ENCODE measurements around the gene PRRT4. TPM values are rescaled to one million over a fixed set of nuclear protein-coding genes. Genes with fewer than 3 reads are reported as not detected.

Gene PRRT4
- total and polyA plus RNA-seq, 9 of the 15 experiments (the other 6 are each of a cell fraction or from before 2014, with no cell fraction given) = not detected

DNA sequence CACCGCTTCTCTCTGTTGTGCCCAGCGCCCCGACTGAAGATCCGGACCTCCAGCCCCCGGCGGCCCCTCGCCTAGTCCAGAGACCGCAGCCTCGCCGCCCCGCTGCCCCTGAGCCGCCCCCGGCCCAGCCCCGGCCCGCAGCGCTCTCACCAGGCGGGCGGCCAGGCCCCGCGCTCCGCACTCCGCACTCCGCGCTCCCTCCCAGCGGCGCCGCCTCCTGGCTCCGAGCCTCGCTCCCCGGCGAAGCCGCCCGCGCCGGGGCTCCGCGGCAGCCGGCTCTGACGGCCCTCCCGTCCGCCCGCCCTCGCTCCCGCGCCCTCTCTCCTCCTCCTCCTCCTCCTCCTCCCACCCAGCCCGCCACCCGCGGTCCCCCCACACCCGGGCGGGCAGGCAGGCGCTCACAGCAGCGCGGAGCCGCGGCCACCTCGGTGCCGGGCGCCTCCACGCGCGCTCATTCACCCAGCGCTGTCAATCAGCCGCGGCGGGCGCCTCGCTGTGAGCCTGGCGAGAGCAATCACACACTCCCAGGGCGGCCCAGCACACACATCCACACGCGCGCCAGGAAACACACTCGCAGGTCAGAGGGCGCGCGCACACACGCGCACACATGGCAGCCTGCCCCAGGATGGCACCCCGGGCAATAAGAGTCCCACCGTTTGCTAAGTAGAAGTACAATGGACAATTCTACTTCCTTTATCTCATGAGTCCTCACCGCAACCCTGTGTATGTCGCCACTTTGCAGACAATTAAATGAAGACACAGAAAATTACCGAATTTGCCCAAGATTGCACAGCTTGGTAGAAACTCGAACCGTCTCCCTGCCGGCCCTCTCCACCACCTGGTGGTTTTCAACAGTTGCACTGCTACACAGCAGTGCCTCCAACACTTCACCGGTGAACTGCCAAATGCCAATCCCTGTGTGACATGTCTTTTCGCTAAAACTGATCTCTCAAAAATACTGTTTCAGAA lies at the start of gene PRRT4 (continued):
- TF ChIP-seq, protein P1, sequence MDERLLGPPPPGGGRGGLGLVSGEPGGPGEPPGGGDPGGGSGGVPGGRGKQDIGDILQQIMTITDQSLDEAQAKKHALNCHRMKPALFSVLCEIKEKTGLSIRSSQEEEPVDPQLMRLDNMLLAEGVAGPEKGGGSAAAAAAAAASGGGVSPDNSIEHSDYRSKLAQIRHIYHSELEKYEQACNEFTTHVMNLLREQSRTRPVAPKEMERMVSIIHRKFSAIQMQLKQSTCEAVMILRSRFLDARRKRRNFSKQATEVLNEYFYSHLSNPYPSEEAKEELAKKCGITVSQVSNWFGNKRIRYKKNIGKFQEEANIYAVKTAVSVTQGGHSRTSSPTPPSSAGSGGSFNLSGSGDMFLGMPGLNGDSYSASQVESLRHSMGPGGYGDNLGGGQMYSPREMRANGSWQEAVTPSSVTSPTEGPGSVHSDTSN (CRISPR knock-in tag; IDR thresholded peaks at IDR 0.05; ENCODE audit: low read depth) = no peak
- TF ChIP-seq, protein P1 (tag; conservative IDR thresholded peaks at IDR 0.05; ENCODE audit: low read depth) = no peak
- TF ChIP-seq EZH2 (IDR thresholded peaks at IDR 0.05; ENCODE audit: borderline replicate concordance, low read depth, low read length) (0 out of 2 replicates have a peak, but pooled peaks have one; percentile 15), ZBTB7A (IDR thresholded peaks at IDR 0.05; ENCODE audit: borderline replicate concordance, control insufficient read depth, low read depth, low read length) (peak; percentile 29; the same call in 1 of the 2 replicates), MEIS2 (IDR thresholded peaks at IDR 0.05; ENCODE audit: partially characterized antibody) (peak; percentile 17), DIDO1 (tag; IDR thresholded peaks at IDR 0.05; ENCODE audit: low read depth) (no peak), CBX2 (IDR thresholded peaks at IDR 0.05; ENCODE audit: insufficient read depth, low read length, poor library complexity, severe bottlenecking) (peak; percentile 65), CTBP1 (IDR thresholded peaks at IDR 0.05; ENCODE audit: borderline replicate concordance) (peak; percentile 46; the same call in 1 of the 2 replicates), NR3C1 (CRISPR knock-in tag; IDR thresholded peaks at IDR 0.05) (peak; percentile 62; the same call in 1 of the 2 replicates)
- TF ChIP-seq, protein P2, sequence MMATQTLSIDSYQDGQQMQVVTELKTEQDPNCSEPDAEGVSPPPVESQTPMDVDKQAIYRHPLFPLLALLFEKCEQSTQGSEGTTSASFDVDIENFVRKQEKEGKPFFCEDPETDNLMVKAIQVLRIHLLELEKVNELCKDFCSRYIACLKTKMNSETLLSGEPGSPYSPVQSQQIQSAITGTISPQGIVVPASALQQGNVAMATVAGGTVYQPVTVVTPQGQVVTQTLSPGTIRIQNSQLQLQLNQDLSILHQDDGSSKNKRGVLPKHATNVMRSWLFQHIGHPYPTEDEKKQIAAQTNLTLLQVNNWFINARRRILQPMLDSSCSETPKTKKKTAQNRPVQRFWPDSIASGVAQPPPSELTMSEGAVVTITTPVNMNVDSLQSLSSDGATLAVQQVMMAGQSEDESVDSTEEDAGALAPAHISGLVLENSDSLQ (IDR thresholded peaks at IDR 0.05) = peak; percentile 87
- TF ChIP-seq, protein P3, sequence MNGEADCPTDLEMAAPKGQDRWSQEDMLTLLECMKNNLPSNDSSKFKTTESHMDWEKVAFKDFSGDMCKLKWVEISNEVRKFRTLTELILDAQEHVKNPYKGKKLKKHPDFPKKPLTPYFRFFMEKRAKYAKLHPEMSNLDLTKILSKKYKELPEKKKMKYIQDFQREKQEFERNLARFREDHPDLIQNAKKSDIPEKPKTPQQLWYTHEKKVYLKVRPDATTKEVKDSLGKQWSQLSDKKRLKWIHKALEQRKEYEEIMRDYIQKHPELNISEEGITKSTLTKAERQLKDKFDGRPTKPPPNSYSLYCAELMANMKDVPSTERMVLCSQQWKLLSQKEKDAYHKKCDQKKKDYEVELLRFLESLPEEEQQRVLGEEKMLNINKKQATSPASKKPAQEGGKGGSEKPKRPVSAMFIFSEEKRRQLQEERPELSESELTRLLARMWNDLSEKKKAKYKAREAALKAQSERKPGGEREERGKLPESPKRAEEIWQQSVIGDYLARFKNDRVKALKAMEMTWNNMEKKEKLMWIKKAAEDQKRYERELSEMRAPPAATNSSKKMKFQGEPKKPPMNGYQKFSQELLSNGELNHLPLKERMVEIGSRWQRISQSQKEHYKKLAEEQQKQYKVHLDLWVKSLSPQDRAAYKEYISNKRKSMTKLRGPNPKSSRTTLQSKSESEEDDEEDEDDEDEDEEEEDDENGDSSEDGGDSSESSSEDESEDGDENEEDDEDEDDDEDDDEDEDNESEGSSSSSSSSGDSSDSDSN (IDR thresholded peaks at IDR 0.05; ENCODE audit: borderline replicate concordance in 1 of 2, low read depth in 2 of 2, low read length in 2 of 2) = peak; percentile 92 to 98; a peak in 3 of 4 replicates
- TF ChIP-seq, protein P4, sequence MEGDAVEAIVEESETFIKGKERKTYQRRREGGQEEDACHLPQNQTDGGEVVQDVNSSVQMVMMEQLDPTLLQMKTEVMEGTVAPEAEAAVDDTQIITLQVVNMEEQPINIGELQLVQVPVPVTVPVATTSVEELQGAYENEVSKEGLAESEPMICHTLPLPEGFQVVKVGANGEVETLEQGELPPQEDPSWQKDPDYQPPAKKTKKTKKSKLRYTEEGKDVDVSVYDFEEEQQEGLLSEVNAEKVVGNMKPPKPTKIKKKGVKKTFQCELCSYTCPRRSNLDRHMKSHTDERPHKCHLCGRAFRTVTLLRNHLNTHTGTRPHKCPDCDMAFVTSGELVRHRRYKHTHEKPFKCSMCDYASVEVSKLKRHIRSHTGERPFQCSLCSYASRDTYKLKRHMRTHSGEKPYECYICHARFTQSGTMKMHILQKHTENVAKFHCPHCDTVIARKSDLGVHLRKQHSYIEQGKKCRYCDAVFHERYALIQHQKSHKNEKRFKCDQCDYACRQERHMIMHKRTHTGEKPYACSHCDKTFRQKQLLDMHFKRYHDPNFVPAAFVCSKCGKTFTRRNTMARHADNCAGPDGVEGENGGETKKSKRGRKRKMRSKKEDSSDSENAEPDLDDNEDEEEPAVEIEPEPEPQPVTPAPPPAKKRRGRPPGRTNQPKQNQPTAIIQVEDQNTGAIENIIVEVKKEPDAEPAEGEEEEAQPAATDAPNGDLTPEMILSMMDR (IDR thresholded peaks at IDR 0.05 in 2 of 3, conservative IDR thresholded peaks at IDR 0.05 in 1 of 3; ENCODE audit: insufficient read depth in 2 of 3, low read depth in 1 of 3, low read length in 3 of 3) = peak in 1 of 3 experiments; percentile 30; a peak in 1 of 6 replicates

All from K562 (cell line).